ENCODE results near the gene BAG5. TPM values are rescaled to one million over a fixed set of nuclear protein-coding genes. Genes with fewer than 3 reads are reported as not detected.

The BAG5 gene
- total and polyA plus RNA-seq, 2 donors (not counting 1 experiment from before 2014, with no cell fraction given): 7.4 to 31.6 TPM

- intact Hi-C loops (cut with micrococcal nuclease): no loop called here
- Histone ChIP-seq H3K4me3 (ENCODE audit: control extremely low read depth in 1 of 5, extremely low read depth in 1 of 5, insufficient read depth in 1 of 5, low read depth in 2 of 5, low read length in 4 of 5) (no peak overlapping the region), H3K36me3 (replicated peaks in 1 of 2; ENCODE audit: control extremely low read depth in 1 of 2, control insufficient read depth in 1 of 2, extremely low read depth in 1 of 2, insufficient read depth in 2 of 2, low read length in 1 of 2) (peaks cover 0 to 11% of the 10 kb centered on the region in 2 experiments), H2AFZ (ENCODE audit: insufficient read depth, low read depth, low read length, poor library complexity, severe bottlenecking) (no peak overlapping the region), H4K20me1 (ENCODE audit: control insufficient read depth, insufficient read depth, low read length, poor library complexity, severe bottlenecking) (peaks cover 23% of the 10 kb centered on the region), H3K4me2 (replicated peaks; ENCODE audit: low read depth, low read length, poor library complexity, severe bottlenecking) (no peak overlapping the region), H3K27ac (ENCODE audit: low read length in 2 of 2) (no peak overlapping the region), H3K79me2 (ENCODE audit: control insufficient read depth, insufficient read depth, low read length) (peaks cover 12% of the 10 kb centered on the region), H3K9me3 (ENCODE audit: control extremely low read depth in 1 of 3, control insufficient read depth in 2 of 3, insufficient read depth in 1 of 3, low read length in 2 of 3) (no peaks in the 10 kb centered on the region), H3K4me1 (ENCODE audit: control insufficient read depth in 2 of 2, insufficient read depth in 2 of 2, low read length in 2 of 2) (peaks cover 2 to 10% of the 10 kb centered on the region in 2 donors), H3K27me3 (replicated peaks in 1 of 4; ENCODE audit: control extremely low read depth in 1 of 4, control insufficient read depth in 3 of 4, insufficient read depth in 4 of 4, low read length in 3 of 4) (no peaks in the 10 kb centered on the region), H3K9ac (ENCODE audit: low read length) (no peak overlapping the region)
- Mint-ChIP-seq H3K27ac (no peak overlapping the region), H3K27me3 (no peaks in the 10 kb centered on the region), H3K9me3 (ENCODE audit: insufficient read depth) (no peaks in the 10 kb centered on the region), H3K4me1 (peaks cover 10% of the 10 kb centered on the region), H3K4me3 (no peak overlapping the region)
- no peak for TF ChIP-seq EZH2 (IDR thresholded peaks at IDR 0.05; ENCODE audit: borderline replicate concordance, insufficient read depth, low read depth, low read length, poor library complexity, severe bottlenecking)
- TF ChIP-seq CTCF (IDR thresholded peaks at IDR 0.05): no peak
- POLR2A ChIA-PET: no interaction called here
- ATAC-seq (ENCODE audit: low read depth) (no peak), DNase-seq (no peak)
- WGBS (ENCODE audit: insufficient coverage): 94% methylated on average over 17 of the region's 21 CpGs
- CTCF ChIA-PET: interaction anchor here (0.8 to 6.0 kb wide), 3 partner anchors 12 to 16 kb away, joined by 3 to 24 read pairs (median 3); no protein-coding TSS in a partner anchor
These were observed 27.2 kb downstream of the BAG5 start for GRCh38 chr14:103535081-103535890.

- ATAC-seq (ENCODE audit: low read depth): no peak
These were observed 27.8 kb downstream of the BAG5 start for GRCh38 chr14:103534576-103535061.

More at GRCh38 chr14:103534576-103535061, 27.8 kb downstream of the BAG5 start:
- Mint-ChIP-seq H3K27ac (no peak overlapping the region), H3K27me3 (no peaks in the 10 kb centered on the region), H3K9me3 (ENCODE audit: insufficient read depth) (no peaks in the 10 kb centered on the region), H3K4me3 (no peak overlapping the region), H3K4me1 (peaks cover 17% of the 10 kb centered on the region)
- Histone ChIP-seq H3K36me3 (replicated peaks in 1 of 2; ENCODE audit: control extremely low read depth in 1 of 2, control insufficient read depth in 1 of 2, extremely low read depth in 1 of 2, insufficient read depth in 2 of 2, low read length in 1 of 2) (peaks cover 0 to 11% of the 10 kb centered on the region in 2 experiments), H3K9ac (ENCODE audit: low read length) (no peak overlapping the region), H3K9me3 (ENCODE audit: control extremely low read depth in 1 of 3, control insufficient read depth in 2 of 3, insufficient read depth in 1 of 3, low read length in 2 of 3) (no peaks in the 10 kb centered on the region), H3K79me2 (ENCODE audit: control insufficient read depth, insufficient read depth, low read length) (peaks cover 19% of the 10 kb centered on the region), H3K27me3 (replicated peaks in 1 of 4; ENCODE audit: control extremely low read depth in 1 of 4, control insufficient read depth in 3 of 4, insufficient read depth in 4 of 4, low read length in 3 of 4) (no peaks in the 10 kb centered on the region), H2AFZ (ENCODE audit: insufficient read depth, low read depth, low read length, poor library complexity, severe bottlenecking) (no peak overlapping the region), H3K4me1 (ENCODE audit: control insufficient read depth in 2 of 2, insufficient read depth in 2 of 2, low read length in 2 of 2) (peaks cover 8 to 17% of the 10 kb centered on the region in 2 donors), H4K20me1 (ENCODE audit: control insufficient read depth, insufficient read depth, low read length, poor library complexity, severe bottlenecking) (peaks cover 30% of the 10 kb centered on the region), H3K27ac (ENCODE audit: low read length in 2 of 2) (no peak overlapping the region), H3K4me2 (replicated peaks; ENCODE audit: low read depth, low read length, poor library complexity, severe bottlenecking) (no peak overlapping the region), H3K4me3 (ENCODE audit: control extremely low read depth in 1 of 5, extremely low read depth in 1 of 5, insufficient read depth in 1 of 5, low read depth in 2 of 5, low read length in 4 of 5) (no peak overlapping the region)
- POLR2A ChIA-PET: no interaction called here
- TF ChIP-seq CTCF (IDR thresholded peaks at IDR 0.05) (no peak), EZH2 (IDR thresholded peaks at IDR 0.05; ENCODE audit: borderline replicate concordance, insufficient read depth, low read depth, low read length, poor library complexity, severe bottlenecking) (no peak)
- CTCF ChIA-PET: interaction anchor here (0.8 to 6.0 kb wide), 3 partner anchors 12 to 17 kb away, joined by 3 to 24 read pairs (median 3); no protein-coding TSS in a partner anchor
- DNase-seq: no peak
- WGBS (ENCODE audit: insufficient coverage): over 99% methylated on average over 18 of the region's 22 CpGs
- intact Hi-C loops (cut with micrococcal nuclease): no loop called here

Measured in B cell (primary cell).